HK-2 (cell line): ENCODE measurements around the gene PDE4B.
A peak's percentile ranks its signal among the peaks of the same experiment; 100 is the strongest.

Experiments
- DNase-seq: peaks from one replicate; pipeline ENCODE4 v3.0.0-alpha.2; 2018; ENCODE audit not compliant: unreplicated experiment

The PDE4B gene

GRCh38 chr1:65792669-65793358 is at the start of gene PDE4B:
TSS of gene PDE4B (plus strand) at chr1:65792895.
- DNase-seq, result peak; percentile 11

- DNase-seq, result no peak
These were observed 48.0 kb upstream of the PDE4B start for GRCh38 chr1:65744731-65745130.

GRCh38 chr1:65751961-65752360 is 40.7 kb upstream of the PDE4B start:
- no peak for DNase-seq

- DNase-seq, result no peak
These were observed 36.1 kb upstream of the PDE4B start for GRCh38 chr1:65756616-65757015.

GRCh38 chr1:65757531-65757930 is 35.2 kb upstream of the PDE4B start:
- no peak for DNase-seq

GRCh38 chr1:65758128-65758527 is 34.6 kb upstream of the PDE4B start:
- no peak for DNase-seq

GRCh38 chr1:65759516-65759915 is 33.2 kb upstream of the PDE4B start:
- no peak for DNase-seq

GRCh38 chr1:65762081-65762862 is 30.4 kb upstream of the PDE4B start:
- DNase-seq, result no peak

GRCh38 chr1:65764052-65764451 is 28.6 kb upstream of the PDE4B start:
- no peak for DNase-seq

- DNase-seq, result no peak
These were observed 27.1 kb upstream of the PDE4B start for GRCh38 chr1:65765631-65766030.

- no peak for DNase-seq
These were observed 23.1 kb upstream of the PDE4B start for GRCh38 chr1:65769636-65770035.

GRCh38 chr1:65772607-65773006 is 20.1 kb upstream of the PDE4B start:
- no peak for DNase-seq

- no peak for DNase-seq
These were observed 19.1 kb upstream of the PDE4B start for GRCh38 chr1:65773391-65774123.

- no peak for DNase-seq
These were observed 3.9 kb upstream of the PDE4B start for GRCh38 chr1:65788762-65789161.

GRCh38 chr1:65791396-65791795 is 1.3 kb upstream of the PDE4B start:
- no peak for DNase-seq

- DNase-seq, result no peak
These were observed 660 bp upstream of the PDE4B start for GRCh38 chr1:65791801-65792668.

- DNase-seq, result no peak
These were observed 651 bp downstream of the PDE4B start for GRCh38 chr1:65793359-65793732.

GRCh38 chr1:65795311-65795710 is 2.6 kb downstream of the PDE4B start:
- DNase-seq, result no peak

GRCh38 chr1:65799601-65800000 is 6.9 kb downstream of the PDE4B start:
- no peak for DNase-seq

GRCh38 chr1:65804584-65804983 is 11.9 kb downstream of the PDE4B start:
- no peak for DNase-seq

GRCh38 chr1:65812065-65812464 is 19.4 kb downstream of the PDE4B start:
- peak; percentile 50 for DNase-seq

GRCh38 chr1:65813956-65814355 is 21.3 kb downstream of the PDE4B start:
- no peak for DNase-seq
